Mesendoderm (in vitro differentiated cells): Measurements from ENCODE around the gene LIPI.
"Not testable (repeated sequence)": the region's sequence is repeated elsewhere in the genome, so short reads cannot be mapped to it uniquely, and the experiment has no call there.

Experiments used
- DNase-seq: peaks from one replicate; pipeline ENCODE4 v3.0.0; 2013
- H2AK5ac ChIP-seq: 2 replicates; pipeline ENCODE4 v1.6.1; 2013; ENCODE audit warnings: low read length, inconsistent platforms
- H2BK120ac ChIP-seq: 2 replicates; pipeline ENCODE4 v1.6.1; 2013; ENCODE audit warnings: low read depth, mild to moderate bottlenecking, low read length, moderate library complexity, mixed read lengths
- H2BK15ac ChIP-seq: replicated peaks from 2 replicates; pipeline ENCODE4 v1.6.1; 2013; ENCODE audit warnings: low read depth, mild to moderate bottlenecking, moderate library complexity
- H2BK5ac ChIP-seq: 2 replicates; pipeline ENCODE4 v1.6.1; 2013; ENCODE audit warnings: low read length, inconsistent platforms
- H3K18ac ChIP-seq: 2 replicates; pipeline ENCODE4 v1.6.1; 2013; ENCODE audit warnings: mild to moderate bottlenecking, low read length, mixed read lengths
- H3K23ac ChIP-seq: one replicate; pipeline ENCODE4 v1.6.1; 2013; ENCODE audit warnings: low read length
- H3K27ac ChIP-seq: 2 replicates; pipeline ENCODE4 v1.5.1; 2013; ENCODE audit warnings: low read depth, mild to moderate bottlenecking, inconsistent platforms, low read length, moderate library complexity
- H3K27me3 ChIP-seq: 2 replicates; pipeline ENCODE4 v1.6.1; 2013; ENCODE audit warnings: low read length, control low read depth, mild to moderate bottlenecking, inconsistent platforms; ENCODE audit not compliant: insufficient read depth, poor library complexity
- H3K36me3 ChIP-seq: 2 replicates; pipeline ENCODE4 v1.6.1; 2013; ENCODE audit warnings: low read length, inconsistent platforms; ENCODE audit not compliant: control insufficient read depth, insufficient read depth
- H3K4ac ChIP-seq: one replicate; pipeline ENCODE4 v1.6.1; 2013; ENCODE audit warnings: low read depth, mild to moderate bottlenecking, low read length, moderate library complexity
- H3K4me1 ChIP-seq: 2 replicates; pipeline ENCODE4 v1.6.1; 2013; ENCODE audit warnings: low read depth, low read length, inconsistent platforms; ENCODE audit not compliant: control insufficient read depth
- H3K4me2 ChIP-seq: 2 replicates; pipeline ENCODE4 v1.6.1; 2013; ENCODE audit warnings: low read length
- H3K4me3 ChIP-seq: 2 replicates; pipeline ENCODE4 v1.5.1; 2013; ENCODE audit warnings: mild to moderate bottlenecking, low read length
- H3K56ac ChIP-seq: one replicate; pipeline ENCODE4 v1.6.1; 2013; ENCODE audit warnings: low read length
- H3K79me1 ChIP-seq: 2 replicates; pipeline ENCODE4 v1.6.1; 2013; ENCODE audit warnings: low read length, inconsistent platforms
- H3K79me2 ChIP-seq: 2 replicates; pipeline ENCODE4 v1.6.1; 2013; ENCODE audit warnings: mild to moderate bottlenecking, low read length; ENCODE audit not compliant: control insufficient read depth, insufficient read depth
- H3K9ac ChIP-seq: 2 replicates; pipeline ENCODE4 v1.6.1; 2013; ENCODE audit warnings: low read length, inconsistent platforms
- H4K5ac ChIP-seq: one replicate; pipeline ENCODE4 v1.6.1; 2013; ENCODE audit warnings: low read length
- H4K8ac ChIP-seq: one replicate; pipeline ENCODE4 v1.6.1; 2013; ENCODE audit warnings: low read depth, mild to moderate bottlenecking, control low read depth, low read length, moderate library complexity
- WGBS: extraction: QIAGEN DNeasy Blood & Tissue Kit; methylation state at CpG from one replicate; pipeline ENCODE4 v1.1.7; 2013; ENCODE audit warnings: low lambda C conversion rate, missing lambda C conversion rate; ENCODE audit not compliant: insufficient coverage; ENCODE audit errors: extremely low coverage; 5-methylcytosine and 5-hydroxymethylcytosine counted together

LIPI gene

GRCh38 chr21:14096577-14096976, 114.2 kb downstream of the LIPI start:
- no peak overlapping the region for H2BK15ac ChIP-seq
- no peak overlapping the region for H3K4me2 ChIP-seq
- no CpG with 5 or more reads among the region's 6 CpGs for WGBS
- H2BK5ac ChIP-seq: no peak overlapping the region
- no peak overlapping the region for H3K56ac ChIP-seq
- H3K79me2 ChIP-seq: no peaks in the 10 kb centered on the region
- H3K27me3 ChIP-seq: no peaks in the 10 kb centered on the region
- no peak overlapping the region for H4K5ac ChIP-seq
- no peak for DNase-seq
- no peak overlapping the region for H2BK120ac ChIP-seq
- H3K4me3 ChIP-seq: no peak overlapping the region
- no peaks in the 10 kb centered on the region for H3K4me1 ChIP-seq
- H4K8ac ChIP-seq: no peak overlapping the region
- no peak overlapping the region for H3K4ac ChIP-seq
- peaks cover 4% of the 10 kb centered on the region for H3K36me3 ChIP-seq
- H2AK5ac ChIP-seq: no peak overlapping the region
- H3K9ac ChIP-seq: no peak overlapping the region
- H3K27ac ChIP-seq: no peak overlapping the region
- H3K23ac ChIP-seq: no peak overlapping the region
- H3K18ac ChIP-seq: no peak overlapping the region
- no peaks in the 10 kb centered on the region for H3K79me1 ChIP-seq

GRCh38 chr21:14096172-14096571, 114.6 kb downstream of the LIPI start:
- no peak overlapping the region for H3K23ac ChIP-seq
- no peak overlapping the region for H2BK5ac ChIP-seq
- no peak overlapping the region for H3K27ac ChIP-seq
- no peak for DNase-seq
- no peak overlapping the region for H4K5ac ChIP-seq
- H2BK120ac ChIP-seq: no peak overlapping the region
- no peak overlapping the region for H3K56ac ChIP-seq
- H3K27me3 ChIP-seq: no peaks in the 10 kb centered on the region
- peaks cover 4% of the 10 kb centered on the region for H3K36me3 ChIP-seq
- WGBS: no CpG with 5 or more reads among the region's 4 CpGs
- no peaks in the 10 kb centered on the region for H3K79me2 ChIP-seq
- H3K79me1 ChIP-seq: no peaks in the 10 kb centered on the region
- no peak overlapping the region for H3K9ac ChIP-seq
- H2BK15ac ChIP-seq: no peak overlapping the region
- no peak overlapping the region for H3K18ac ChIP-seq
- H3K4me1 ChIP-seq: no peaks in the 10 kb centered on the region
- H4K8ac ChIP-seq: no peak overlapping the region
- H3K4ac ChIP-seq: no peak overlapping the region
- no peak overlapping the region for H3K4me3 ChIP-seq
- no peak overlapping the region for H2AK5ac ChIP-seq
- H3K4me2 ChIP-seq: no peak overlapping the region

- H4K5ac ChIP-seq: no peak overlapping the region
- H3K27me3 ChIP-seq: no peaks in the 10 kb centered on the region
- no peak overlapping the region for H3K9ac ChIP-seq
- DNase-seq: no peak
- no peak overlapping the region for H2BK5ac ChIP-seq
- peaks cover 4% of the 10 kb centered on the region for H3K36me3 ChIP-seq
- H2AK5ac ChIP-seq: no peak overlapping the region
- no peak overlapping the region for H3K23ac ChIP-seq
- H4K8ac ChIP-seq: no peak overlapping the region
- H3K4me3 ChIP-seq: no peak overlapping the region
- no peaks in the 10 kb centered on the region for H3K79me1 ChIP-seq
- H3K18ac ChIP-seq: no peak overlapping the region
- no peaks in the 10 kb centered on the region for H3K79me2 ChIP-seq
- no peak overlapping the region for H3K56ac ChIP-seq
- no peak overlapping the region for H3K4me2 ChIP-seq
- no peak overlapping the region for H2BK120ac ChIP-seq
- WGBS: no CpG with 5 or more reads among the region's 2 CpGs
- no peaks in the 10 kb centered on the region for H3K4me1 ChIP-seq
- H2BK15ac ChIP-seq: no peak overlapping the region
- no peak overlapping the region for H3K4ac ChIP-seq
- H3K27ac ChIP-seq: no peak overlapping the region
Measured at GRCh38 chr21:14095056-14095455, 115.7 kb downstream of the LIPI start.

- no peak overlapping the region for H3K23ac ChIP-seq
- no peak overlapping the region for H2BK120ac ChIP-seq
- no peak overlapping the region for H2BK15ac ChIP-seq
- H4K5ac ChIP-seq: no peak overlapping the region
- no peaks in the 10 kb centered on the region for H3K79me1 ChIP-seq
- WGBS: no CpG with 5 or more reads among the region's 22 CpGs
- DNase-seq: no peak
- H3K79me2 ChIP-seq: no peaks in the 10 kb centered on the region
- H3K27ac ChIP-seq: no peak overlapping the region
- H3K4ac ChIP-seq: no peak overlapping the region
- no peak overlapping the region for H2BK5ac ChIP-seq
- H3K36me3 ChIP-seq: peaks cover 1% of the 10 kb centered on the region
- no peak overlapping the region for H3K18ac ChIP-seq
- H3K4me1 ChIP-seq: no peaks in the 10 kb centered on the region
- no peak overlapping the region for H3K4me2 ChIP-seq
- H3K27me3 ChIP-seq: no peaks in the 10 kb centered on the region
- no peak overlapping the region for H4K8ac ChIP-seq
- H3K56ac ChIP-seq: no peak overlapping the region
- H3K4me3 ChIP-seq: no peak overlapping the region
- H2AK5ac ChIP-seq: no peak overlapping the region
- no peak overlapping the region for H3K9ac ChIP-seq
Measured at GRCh38 chr21:14092834-14093560, 117.8 kb downstream of the LIPI start.

GRCh38 chr21:14090184-14090583, 120.6 kb downstream of the LIPI start:
- not testable (repeated sequence) for H3K4ac ChIP-seq, H3K23ac ChIP-seq, H3K4me2 ChIP-seq, H3K4me1 ChIP-seq, H3K27me3 ChIP-seq, H3K9ac ChIP-seq, H3K18ac ChIP-seq, H3K79me1 ChIP-seq, H3K56ac ChIP-seq, H4K8ac ChIP-seq, H2BK5ac ChIP-seq, H3K27ac ChIP-seq, H2BK120ac ChIP-seq, H3K79me2 ChIP-seq, H3K4me3 ChIP-seq, H2AK5ac ChIP-seq, H4K5ac ChIP-seq, H3K36me3 ChIP-seq, H2BK15ac ChIP-seq, DNase-seq

- Histone ChIP-seq H2BK15ac (no peak overlapping the region), H2BK120ac (no peak overlapping the region), H4K8ac (no peak overlapping the region), H4K5ac (no peak overlapping the region), H3K4ac (no peak overlapping the region), H3K79me1 (no peaks in the 10 kb centered on the region), H3K56ac (no peak overlapping the region), H3K79me2 (no peaks in the 10 kb centered on the region), H3K27me3 (no peaks in the 10 kb centered on the region), H3K9ac (no peak overlapping the region), H2BK5ac (no peak overlapping the region), H3K23ac (no peak overlapping the region), H3K4me3 (no peak overlapping the region), H3K36me3 (no peaks in the 10 kb centered on the region), H3K18ac (no peak overlapping the region), H2AK5ac (no peak overlapping the region), H3K27ac (no peak overlapping the region), H3K4me2 (no peak overlapping the region), H3K4me1 (no peaks in the 10 kb centered on the region)
- no peak for DNase-seq
- no CpG with 5 or more reads among the region's 6 CpGs for WGBS
Measured at GRCh38 chr21:14088391-14088790, 122.4 kb downstream of the LIPI start.
